ENCODE measurements around the gene GCK. TPM values are rescaled to one million over a fixed set of nuclear protein-coding genes. Genes with fewer than 3 reads are reported as not detected.

The GCK gene
- polyA plus RNA-seq, 4 donors: 2.6 to 4.8 (median 3.7) TPM

- DNase-seq (ENCODE audit: low read depth in 4 of 4, low spot score in 3 of 4): no peak
These were observed 34.3 kb upstream of the GCK start for GRCh38 chr7:44223362-44224079.

- no peak for DNase-seq (ENCODE audit: low read depth in 4 of 4, low spot score in 3 of 4)
These were observed 33.6 kb upstream of the GCK start for GRCh38 chr7:44222776-44223261.

GRCh38 chr7:44222074-44222473 lies 32.8 kb upstream of the GCK start:
- no peak for DNase-seq (ENCODE audit: low read depth in 4 of 4, low spot score in 3 of 4)

- no peak for DNase-seq (ENCODE audit: low read depth in 4 of 4, low spot score in 3 of 4)
These were observed 32.1 kb upstream of the GCK start for GRCh38 chr7:44221231-44221791.

GRCh38 chr7:44220358-44221112 lies 31.3 kb upstream of the GCK start:
- DNase-seq (ENCODE audit: low read depth in 4 of 4, low spot score in 3 of 4): no peak

GRCh38 chr7:44220046-44220357 lies 30.8 kb upstream of the GCK start:
- DNase-seq (ENCODE audit: low read depth in 4 of 4, low spot score in 3 of 4): no peak

GRCh38 chr7:44219371-44220045 lies 30.3 kb upstream of the GCK start:
- no peak for DNase-seq (ENCODE audit: low read depth in 4 of 4, low spot score in 3 of 4)

GRCh38 chr7:44218418-44219201 lies 29.4 kb upstream of the GCK start:
- DNase-seq (ENCODE audit: low read depth in 4 of 4, low spot score in 3 of 4): no peak

GRCh38 chr7:44217852-44218402 lies 28.7 kb upstream of the GCK start:
- no peak for DNase-seq (ENCODE audit: low read depth in 4 of 4, low spot score in 3 of 4)

- no peak for DNase-seq (ENCODE audit: low read depth in 4 of 4, low spot score in 3 of 4)
These were observed 28.0 kb upstream of the GCK start for GRCh38 chr7:44217223-44217714.

- DNase-seq (ENCODE audit: low read depth in 4 of 4, low spot score in 3 of 4): no peak
These were observed 27.4 kb upstream of the GCK start for GRCh38 chr7:44216521-44217222.

- DNase-seq (ENCODE audit: low read depth in 4 of 4, low spot score in 3 of 4): no peak
These were observed 26.8 kb upstream of the GCK start for GRCh38 chr7:44216019-44216418.

- no peak for DNase-seq (ENCODE audit: low read depth in 4 of 4, low spot score in 3 of 4)
These were observed 26.3 kb upstream of the GCK start for GRCh38 chr7:44215531-44215930.

GRCh38 chr7:44213877-44214388 lies 24.7 kb upstream of the GCK start:
- DNase-seq (ENCODE audit: low read depth in 4 of 4, low spot score in 3 of 4): no peak

GRCh38 chr7:44213206-44213876 lies 24.1 kb upstream of the GCK start:
- DNase-seq (ENCODE audit: low read depth in 4 of 4, low spot score in 3 of 4): no peak

GRCh38 chr7:44212581-44213184 lies 23.4 kb upstream of the GCK start:
- no peak for DNase-seq (ENCODE audit: low read depth in 4 of 4, low spot score in 3 of 4)

GRCh38 chr7:44212018-44212417 lies 22.8 kb upstream of the GCK start:
- no peak for DNase-seq (ENCODE audit: low read depth in 4 of 4, low spot score in 3 of 4)

GRCh38 chr7:44211126-44211675 lies 22.0 kb upstream of the GCK start:
- DNase-seq (ENCODE audit: low read depth in 4 of 4, low spot score in 3 of 4): no peak
